ENCODE results near the gene COX5B.
"Not testable (repeated sequence)": the region's sequence is repeated elsewhere in the genome, so short reads cannot be mapped to it uniquely, and the experiment has no call there.

The COX5B gene

GRCh38 chr2:97645695-97646629 lies at the start of gene COX5B:
COX5B (plus strand) TSS chr2:97646062; CDS start chr2:97646087, 25 bp downstream.
- Mint-ChIP-seq H3K27ac (peak within 1 kb of the TSS; percentile 99), H3K9me3 (no peaks in the 10 kb centered on the region), H3K4me1 (peaks cover 19% of the 10 kb centered on the region), H3K27me3 (ENCODE audit: low read depth, poor library complexity) (no peaks in the 10 kb centered on the region), H3K36me3 (ENCODE audit: low read depth) (peaks cover 36% of the 10 kb centered on the region), H3K4me3 (peak within 1 kb of the TSS; percentile 95)
- no peak for TF ChIP-seq CTCF (IDR thresholded peaks at IDR 0.05)
- DNase-seq = peak; percentile 100

- H3K27me3 Mint-ChIP-seq (ENCODE audit: low read depth, poor library complexity); H3K27ac Mint-ChIP-seq; H3K4me1 Mint-ChIP-seq; DNase-seq; H3K9me3 Mint-ChIP-seq; H3K4me3 Mint-ChIP-seq; H3K36me3 Mint-ChIP-seq (ENCODE audit: low read depth): not testable (repeated sequence)
Observed at GRCh38 chr2:97596180-97596579, 49.7 kb upstream of the COX5B start.

GRCh38 chr2:97601537-97601936 lies 44.3 kb upstream of the COX5B start:
- not testable (repeated sequence) for DNase-seq; H3K4me3 Mint-ChIP-seq; H3K36me3 Mint-ChIP-seq (ENCODE audit: low read depth); H3K4me1 Mint-ChIP-seq; H3K27ac Mint-ChIP-seq; H3K9me3 Mint-ChIP-seq; H3K27me3 Mint-ChIP-seq (ENCODE audit: low read depth, poor library complexity)

GRCh38 chr2:97605109-97605508 lies 40.8 kb upstream of the COX5B start:
- not testable (repeated sequence) for H3K4me3 Mint-ChIP-seq; H3K27me3 Mint-ChIP-seq (ENCODE audit: low read depth, poor library complexity); H3K9me3 Mint-ChIP-seq; DNase-seq; H3K36me3 Mint-ChIP-seq (ENCODE audit: low read depth); H3K27ac Mint-ChIP-seq; H3K4me1 Mint-ChIP-seq

- DNase-seq; H3K9me3 Mint-ChIP-seq; H3K27ac Mint-ChIP-seq; H3K27me3 Mint-ChIP-seq (ENCODE audit: low read depth, poor library complexity); H3K4me1 Mint-ChIP-seq; H3K4me3 Mint-ChIP-seq; H3K36me3 Mint-ChIP-seq (ENCODE audit: low read depth): not testable (repeated sequence)
Observed at GRCh38 chr2:97605524-97606339, 40.1 kb upstream of the COX5B start.

- not testable (repeated sequence) for H3K27me3 Mint-ChIP-seq (ENCODE audit: low read depth, poor library complexity); H3K36me3 Mint-ChIP-seq (ENCODE audit: low read depth); H3K4me3 Mint-ChIP-seq; H3K4me1 Mint-ChIP-seq; DNase-seq; H3K27ac Mint-ChIP-seq; H3K9me3 Mint-ChIP-seq
Observed at GRCh38 chr2:97608745-97609144, 37.1 kb upstream of the COX5B start.

- H3K27me3 Mint-ChIP-seq (ENCODE audit: low read depth, poor library complexity); H3K27ac Mint-ChIP-seq; DNase-seq; H3K36me3 Mint-ChIP-seq (ENCODE audit: low read depth); H3K4me3 Mint-ChIP-seq; H3K9me3 Mint-ChIP-seq; H3K4me1 Mint-ChIP-seq: not testable (repeated sequence)
Observed at GRCh38 chr2:97611895-97612294, 34.0 kb upstream of the COX5B start.

GRCh38 chr2:97615746-97616145 lies 30.1 kb upstream of the COX5B start:
- not testable (repeated sequence) for DNase-seq; H3K27ac Mint-ChIP-seq; H3K36me3 Mint-ChIP-seq (ENCODE audit: low read depth)

GRCh38 chr2:97617911-97618310 lies 28.0 kb upstream of the COX5B start:
- Mint-ChIP-seq H3K4me1 (peaks cover 22% of the 10 kb centered on the region), H3K36me3 (ENCODE audit: low read depth) (no peaks in the 10 kb centered on the region), H3K27ac (no peak overlapping the region), H3K4me3 (no peak overlapping the region), H3K27me3 (ENCODE audit: low read depth, poor library complexity) (peaks cover 4% of the 10 kb centered on the region), H3K9me3 (no peaks in the 10 kb centered on the region)
- no peak for DNase-seq
- TF ChIP-seq CTCF (IDR thresholded peaks at IDR 0.05) = no peak

More at GRCh38 chr2:97615746-97616145, 30.1 kb upstream of the COX5B start:
- H3K4me3 Mint-ChIP-seq; H3K9me3 Mint-ChIP-seq; H3K27me3 Mint-ChIP-seq (ENCODE audit: low read depth, poor library complexity): not testable (repeated sequence)
- H3K4me1 Mint-ChIP-seq = peaks cover 18% of the 10 kb centered on the region

- H3K27me3 Mint-ChIP-seq (ENCODE audit: low read depth, poor library complexity); DNase-seq; H3K36me3 Mint-ChIP-seq (ENCODE audit: low read depth); H3K27ac Mint-ChIP-seq; H3K9me3 Mint-ChIP-seq; H3K4me3 Mint-ChIP-seq: not testable (repeated sequence)
- H3K4me1 Mint-ChIP-seq = peaks cover 34% of the 10 kb centered on the region
Observed at GRCh38 chr2:97618939-97619827, 26.7 kb upstream of the COX5B start.

GRCh38 chr2:97620492-97620891 lies 25.4 kb upstream of the COX5B start:
- H3K4me3 Mint-ChIP-seq = peak overlapping the region; percentile 20
- not testable (repeated sequence) for H3K9me3 Mint-ChIP-seq; H3K36me3 Mint-ChIP-seq (ENCODE audit: low read depth); H3K27me3 Mint-ChIP-seq (ENCODE audit: low read depth, poor library complexity); H3K27ac Mint-ChIP-seq; DNase-seq
- H3K4me1 Mint-ChIP-seq = peaks cover 40% of the 10 kb centered on the region
